Activated T-helper 1 cell treated with anti-CD3 and anti-CD28 coated beads, Interleukin-12 subunit alpha, Interleukin-12 subunit beta, Interleukin-2, Interleukin-4 antibody, amounts not matched to agents 30 ng/mL and 10 ng/mL and 1 ng/mL, durations not matched to agents 14 hours and 24 hours and 36 hours (primary cell): Measurements from ENCODE around the gene TNIK. TPM values are rescaled to one million over a fixed set of nuclear protein-coding genes. Genes with fewer than 3 reads are reported as not detected.

Experiments
- DNase-seq: peaks from one replicate; pipeline ENCODE4 v3.0.0; 2021; ENCODE audit warnings: low spot score
- H3K27ac Mint-ChIP-seq: one replicate; pipeline ENCODE4 v1.8.0; 2021; ENCODE audit warnings: mild to moderate bottlenecking, mixed read lengths
- H3K27me3 Mint-ChIP-seq: one replicate; pipeline ENCODE4 v1.8.0; 2022; ENCODE audit warnings: mild to moderate bottlenecking, moderate library complexity, mixed read lengths; ENCODE audit not compliant: insufficient read depth
- H3K36me3 Mint-ChIP-seq: one replicate; pipeline ENCODE4 v1.8.0; 2021; ENCODE audit warnings: low read depth, mixed read lengths
- H3K4me1 Mint-ChIP-seq: one replicate; pipeline ENCODE4 v1.8.0; 2021; ENCODE audit warnings: low read depth, mixed read lengths
- H3K4me3 Mint-ChIP-seq: one replicate; pipeline ENCODE4 v1.8.0; 2021; ENCODE audit warnings: mild to moderate bottlenecking, moderate library complexity, mixed read lengths
- H3K9me3 Mint-ChIP-seq: one replicate; pipeline ENCODE4 v1.8.0; 2021; ENCODE audit warnings: mixed read lengths
- intact Hi-C: fragments of 100-400 bp; cut with micrococcal nuclease; formaldehyde crosslinking; loops from one replicate; pipeline ENCODE4 v1.15.1; 2024
- total RNA-seq: library from RNA; stranded (reverse); gene quantifications from 2 replicates; pipeline ENCODE4 v1.2.3, GENCODE V29; 2022

TNIK gene
- total RNA-seq, 1 donor from 2014 or later: 21.5 TPM

DNA sequence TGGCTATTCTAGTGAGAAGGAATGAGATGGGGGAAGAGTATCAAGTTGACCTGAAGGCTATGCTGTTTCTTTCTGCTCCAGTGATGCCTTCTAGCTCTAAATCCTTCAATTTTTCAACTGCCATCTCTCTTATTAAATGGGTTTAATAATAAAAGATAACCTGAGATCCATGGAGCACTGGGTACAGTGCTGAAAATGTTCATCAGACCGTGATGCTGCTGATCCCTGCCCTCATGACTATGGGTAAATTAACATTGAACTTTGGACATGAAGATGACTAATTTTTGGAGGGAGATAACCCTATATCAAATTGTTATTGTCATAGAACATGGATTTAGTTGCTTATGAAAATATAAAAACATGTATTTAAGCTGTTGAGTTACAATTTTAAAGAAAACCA is 406.0 kb downstream of the TNIK start:
- no peaks in the 10 kb centered on the region for H3K9me3 Mint-ChIP-seq
- H3K36me3 Mint-ChIP-seq: peaks cover under 1% of the 10 kb centered on the region
- no peaks in the 10 kb centered on the region for H3K4me1 Mint-ChIP-seq
- H3K27me3 Mint-ChIP-seq: peaks cover 10% of the 10 kb centered on the region
- H3K27ac Mint-ChIP-seq: no peak overlapping the region
- no peak for DNase-seq
- no peak overlapping the region for H3K4me3 Mint-ChIP-seq
- intact Hi-C loops: no loop called here

DNA sequence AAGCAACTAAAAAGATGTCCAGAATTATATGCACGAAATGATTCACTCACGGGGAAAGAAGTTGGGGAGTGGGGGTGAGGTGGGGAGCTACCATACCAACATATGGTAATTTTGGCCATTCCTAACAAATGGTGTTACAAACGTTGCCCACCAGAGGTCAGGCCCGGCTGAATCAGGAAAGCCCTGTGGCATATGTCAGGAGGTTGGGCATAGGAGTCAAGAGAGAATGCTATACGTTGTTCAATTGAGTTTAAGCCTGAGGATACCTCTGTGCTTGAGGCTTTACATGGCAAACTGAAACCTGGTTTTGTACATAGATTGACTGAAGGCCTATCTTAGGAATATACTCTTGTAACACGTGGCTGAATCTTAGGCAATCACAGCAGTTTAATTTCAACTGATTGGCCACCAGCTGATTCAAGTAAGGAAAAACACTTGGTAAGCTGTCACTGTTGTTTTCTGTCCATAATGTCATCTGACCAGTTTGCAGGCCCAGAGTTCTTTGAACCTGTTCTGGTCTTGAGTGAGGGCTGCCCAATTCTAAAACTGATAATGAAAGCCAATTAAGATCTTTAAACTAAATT is 410.3 kb downstream of the TNIK start:
- Mint-ChIP-seq H3K27ac (no peak overlapping the region), H3K9me3 (no peaks in the 10 kb centered on the region), H3K4me3 (no peak overlapping the region), H3K4me1 (no peaks in the 10 kb centered on the region), H3K27me3 (peaks cover 10% of the 10 kb centered on the region), H3K36me3 (no peaks in the 10 kb centered on the region)
- intact Hi-C loops: loop anchor here (1.0 to 5.0 kb wide), 3 partner anchors 517 to 1292 kb away; no protein-coding TSS in a partner anchor
- DNase-seq: peak; percentile 9

DNA sequence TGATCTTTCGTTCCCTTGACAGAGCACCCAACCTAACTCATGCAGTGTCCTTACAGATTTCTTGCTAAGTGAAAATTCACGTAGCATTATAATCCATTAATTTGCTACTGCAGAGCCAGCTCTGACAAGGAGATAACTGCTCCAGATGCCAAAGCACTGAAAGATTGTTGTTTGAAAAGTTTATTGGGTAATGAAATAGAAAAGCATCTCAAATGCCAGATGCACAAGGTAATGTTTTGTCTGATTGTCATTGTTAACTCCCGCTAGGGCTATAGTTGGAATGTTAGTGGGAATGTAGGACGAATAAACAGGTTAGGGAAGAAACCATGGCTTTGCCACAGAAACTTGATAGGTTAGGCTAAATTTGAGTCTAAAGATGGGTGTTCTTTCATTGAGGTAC is 413.4 kb downstream of the TNIK start:
- intact Hi-C loops: loop anchor here (5.0 kb wide), 1 partner anchor 1296 kb away; no protein-coding TSS in a partner anchor
- H3K36me3 Mint-ChIP-seq: no peaks in the 10 kb centered on the region
- no peaks in the 10 kb centered on the region for H3K9me3 Mint-ChIP-seq
- H3K27ac Mint-ChIP-seq: no peak overlapping the region
- H3K4me3 Mint-ChIP-seq: no peak overlapping the region
- DNase-seq: no peak
- H3K4me1 Mint-ChIP-seq: no peaks in the 10 kb centered on the region
- peaks cover 9% of the 10 kb centered on the region for H3K27me3 Mint-ChIP-seq

DNA sequence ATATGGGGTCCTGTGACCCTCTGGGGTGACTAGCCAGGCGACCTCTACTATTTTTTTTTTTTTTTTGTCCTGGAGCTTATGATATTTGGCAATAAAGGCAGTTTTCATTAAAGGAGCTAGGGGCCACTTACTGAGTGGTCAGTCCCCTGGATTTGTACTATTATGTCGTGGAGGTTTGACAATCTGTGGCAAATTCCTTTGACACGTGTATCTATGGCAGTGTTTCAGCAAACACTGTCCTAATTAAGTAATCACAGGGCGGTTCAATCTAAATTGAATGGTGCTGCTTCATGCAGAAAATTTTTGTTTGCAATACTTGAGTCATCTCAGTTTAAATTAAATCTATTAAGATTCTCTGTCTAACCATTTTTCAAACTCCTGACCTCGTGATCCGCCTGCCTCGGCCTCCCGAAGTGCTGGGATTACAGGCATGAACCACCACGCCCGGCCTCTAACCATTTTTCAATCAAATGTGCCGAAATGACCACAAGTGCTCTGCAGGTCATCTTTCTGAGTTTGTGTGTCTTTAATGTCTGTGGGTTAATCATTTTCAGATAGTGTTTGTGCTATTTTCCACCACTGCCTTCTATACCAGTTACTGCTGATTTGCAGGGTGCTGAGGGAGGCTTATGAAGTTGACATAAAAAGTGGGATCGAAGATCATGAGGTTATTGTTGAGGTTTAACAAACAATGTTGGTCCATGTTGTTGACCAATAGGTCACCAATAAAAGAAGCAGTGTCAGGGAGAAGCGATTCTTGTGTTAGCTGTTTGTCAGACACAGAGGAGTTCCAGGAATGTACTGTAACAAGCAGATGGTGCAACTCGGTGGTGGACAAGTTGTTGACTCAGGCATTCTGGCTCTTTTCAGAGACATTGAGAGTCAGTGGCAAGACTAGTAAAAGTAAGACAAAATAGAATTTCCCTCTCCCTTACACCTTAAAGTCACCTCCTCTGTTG is 415.1 kb downstream of the TNIK start:
- Mint-ChIP-seq H3K27ac (no peak overlapping the region), H3K4me1 (no peaks in the 10 kb centered on the region)
- no peak for DNase-seq

DNA sequence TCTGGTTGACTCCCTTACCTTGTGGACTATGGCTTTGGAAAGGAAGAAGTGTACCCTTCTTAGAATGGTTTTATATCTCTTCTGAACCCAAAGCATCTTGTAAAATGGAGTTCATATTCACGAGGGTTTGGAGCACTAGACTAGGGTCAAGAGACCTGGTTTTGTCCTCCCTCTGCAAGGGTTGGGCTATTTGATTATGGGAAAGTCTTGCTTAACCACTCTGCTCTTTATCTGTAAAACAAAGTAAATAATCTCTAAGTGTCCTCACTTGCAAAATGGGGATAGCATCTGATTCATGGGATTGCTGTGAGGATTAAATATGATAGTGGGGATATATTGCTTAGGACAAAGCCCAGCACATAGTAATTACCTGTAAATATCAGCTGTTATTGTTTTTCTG is 415.8 kb downstream of the TNIK start:
- no peak overlapping the region for H3K27ac Mint-ChIP-seq
- no peak for DNase-seq
- no peak overlapping the region for H3K4me3 Mint-ChIP-seq
- no peaks in the 10 kb centered on the region for H3K4me1 Mint-ChIP-seq
- H3K27me3 Mint-ChIP-seq: peaks cover 7% of the 10 kb centered on the region
- H3K36me3 Mint-ChIP-seq: no peaks in the 10 kb centered on the region
- no peaks in the 10 kb centered on the region for H3K9me3 Mint-ChIP-seq
- intact Hi-C loops: no loop called here

More for the DNA sequence above, 415.1 kb downstream of the TNIK start:
- H3K9me3 Mint-ChIP-seq: no peaks in the 10 kb centered on the region
- no peak overlapping the region for H3K4me3 Mint-ChIP-seq
- intact Hi-C loops: loop anchor here (5.0 kb wide), 1 partner anchor 1297 kb away; no protein-coding TSS in a partner anchor
- H3K27me3 Mint-ChIP-seq: peaks cover 7% of the 10 kb centered on the region
- H3K36me3 Mint-ChIP-seq: no peaks in the 10 kb centered on the region

DNA sequence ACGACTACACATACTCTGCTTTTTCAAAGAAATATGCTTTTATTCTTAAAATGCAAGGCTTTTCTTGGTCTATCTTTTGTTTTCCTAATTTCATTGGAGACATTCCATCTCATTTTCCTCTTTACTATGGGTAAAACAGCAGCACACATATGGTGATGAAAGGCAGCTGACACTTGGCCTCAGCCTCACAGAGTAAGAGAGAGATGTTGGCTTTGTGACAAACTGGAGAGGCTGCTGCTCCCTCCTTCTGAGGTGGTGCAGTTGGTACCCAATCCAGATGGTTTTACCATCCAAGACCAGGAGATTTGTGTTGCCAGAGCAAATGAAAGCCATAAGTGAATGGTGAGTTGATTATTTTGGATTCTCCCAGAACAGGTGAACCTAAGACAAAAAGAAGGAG is 420.5 kb downstream of the TNIK start:
- no peaks in the 10 kb centered on the region for H3K4me1 Mint-ChIP-seq
- H3K27me3 Mint-ChIP-seq: peaks cover 21% of the 10 kb centered on the region
- H3K4me3 Mint-ChIP-seq: no peak overlapping the region
- no peaks in the 10 kb centered on the region for H3K9me3 Mint-ChIP-seq
- no peak for DNase-seq
- no peaks in the 10 kb centered on the region for H3K36me3 Mint-ChIP-seq
- no peak overlapping the region for H3K27ac Mint-ChIP-seq
- intact Hi-C loops: no loop called here

DNA sequence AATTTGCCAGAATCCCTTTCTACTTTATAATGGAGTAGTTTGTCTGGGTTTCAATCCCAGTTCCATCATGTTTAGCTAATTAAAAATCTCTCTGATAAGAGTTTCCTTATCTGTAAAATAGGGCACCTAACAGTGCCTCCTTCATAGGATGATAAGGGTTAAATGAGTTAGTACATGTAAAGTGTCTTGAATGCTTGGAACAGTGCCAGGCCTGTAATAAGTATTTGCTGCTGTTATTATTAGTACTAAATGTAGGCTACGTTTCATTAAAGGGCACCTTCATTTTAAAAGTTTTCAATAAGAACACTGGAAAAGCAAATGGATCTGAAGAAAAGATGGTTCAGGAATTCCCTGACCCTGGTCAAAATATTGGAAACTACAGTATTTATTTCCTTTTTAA is 421.9 kb downstream of the TNIK start:
- DNase-seq: no peak
- no peaks in the 10 kb centered on the region for H3K36me3 Mint-ChIP-seq
- H3K4me3 Mint-ChIP-seq: no peak overlapping the region
- no peaks in the 10 kb centered on the region for H3K4me1 Mint-ChIP-seq
- no peak overlapping the region for H3K27ac Mint-ChIP-seq
- intact Hi-C loops: no loop called here
- peaks cover 25% of the 10 kb centered on the region for H3K27me3 Mint-ChIP-seq
- no peaks in the 10 kb centered on the region for H3K9me3 Mint-ChIP-seq

DNA sequence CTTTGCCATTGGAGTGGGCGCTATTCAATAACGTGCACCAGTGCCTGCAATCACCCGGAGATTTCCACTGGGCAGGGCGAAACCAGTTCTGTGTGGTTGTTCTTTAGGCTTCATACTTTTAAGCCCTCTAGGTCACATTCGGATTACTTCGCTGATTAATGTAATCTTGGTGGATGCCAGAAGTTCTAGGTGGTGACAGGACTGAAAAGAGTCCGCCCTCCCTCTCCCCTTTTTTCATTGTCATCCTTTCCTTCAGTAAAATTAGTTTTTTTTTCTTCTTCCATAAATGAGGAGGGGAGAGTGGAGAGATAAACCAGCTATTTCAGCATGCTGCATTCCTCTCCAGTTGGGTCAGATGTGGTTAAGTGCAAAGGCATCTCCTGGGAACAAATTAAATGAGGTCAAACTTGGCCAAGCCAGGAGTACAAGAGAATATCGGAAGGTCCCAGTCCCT is 431.4 kb downstream of the TNIK start:
- Mint-ChIP-seq H3K27ac (no peak overlapping the region), H3K4me3 (no peak overlapping the region), H3K27me3 (peaks cover 12% of the 10 kb centered on the region), H3K36me3 (no peaks in the 10 kb centered on the region), H3K4me1 (no peaks in the 10 kb centered on the region), H3K9me3 (no peaks in the 10 kb centered on the region)
- intact Hi-C loops: loop anchor here (5.0 kb wide), 1 partner anchor 157 kb away; the partner anchor contains the start of gene RPL22L1
- no peak for DNase-seq

DNA sequence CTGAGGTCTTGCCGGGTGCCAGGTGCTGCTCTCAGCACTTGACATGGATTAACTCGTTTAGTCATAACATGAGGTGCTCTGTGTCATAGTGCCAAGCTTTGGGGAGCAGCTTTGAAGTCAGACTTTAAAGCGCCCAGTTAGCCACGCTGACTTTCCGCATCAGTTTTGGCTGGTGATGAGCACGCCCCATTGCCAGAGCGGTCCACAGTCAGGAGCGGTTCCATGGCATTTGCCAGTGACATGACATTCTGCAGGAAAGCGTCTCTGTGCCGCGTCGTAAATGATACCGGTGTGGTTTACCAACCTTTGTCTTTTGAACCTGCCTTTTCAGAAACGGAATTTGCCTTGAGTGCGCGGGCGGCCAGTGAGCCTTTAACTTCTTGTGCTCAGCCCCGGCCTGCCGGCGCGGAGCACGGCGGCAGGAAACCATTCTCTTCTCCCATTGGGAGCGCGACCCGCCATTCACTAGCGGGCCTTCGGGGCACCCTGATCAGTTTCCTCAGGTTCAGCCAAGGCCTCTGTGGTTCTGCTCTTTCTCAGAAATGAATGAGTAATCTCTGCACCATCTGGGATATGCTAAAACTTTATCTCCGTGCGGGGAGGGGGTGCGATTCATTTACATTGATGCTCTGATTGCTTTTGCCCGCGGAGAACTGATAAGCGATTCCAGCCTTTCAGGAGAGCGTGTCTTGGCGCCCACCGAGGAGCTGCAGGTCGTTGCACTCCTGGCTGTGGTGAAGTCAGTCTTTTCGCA is 432.0 kb downstream of the TNIK start:
- Mint-ChIP-seq H3K9me3 (no peaks in the 10 kb centered on the region), H3K27me3 (peaks cover 11% of the 10 kb centered on the region), H3K4me1 (no peaks in the 10 kb centered on the region), H3K27ac (no peak overlapping the region), H3K36me3 (no peaks in the 10 kb centered on the region), H3K4me3 (no peak overlapping the region)
- DNase-seq: peak; percentile 32
- intact Hi-C loops: loop anchor here (5.0 kb wide), 1 partner anchor 156 kb away; the partner anchor contains the start of gene RPL22L1

DNA sequence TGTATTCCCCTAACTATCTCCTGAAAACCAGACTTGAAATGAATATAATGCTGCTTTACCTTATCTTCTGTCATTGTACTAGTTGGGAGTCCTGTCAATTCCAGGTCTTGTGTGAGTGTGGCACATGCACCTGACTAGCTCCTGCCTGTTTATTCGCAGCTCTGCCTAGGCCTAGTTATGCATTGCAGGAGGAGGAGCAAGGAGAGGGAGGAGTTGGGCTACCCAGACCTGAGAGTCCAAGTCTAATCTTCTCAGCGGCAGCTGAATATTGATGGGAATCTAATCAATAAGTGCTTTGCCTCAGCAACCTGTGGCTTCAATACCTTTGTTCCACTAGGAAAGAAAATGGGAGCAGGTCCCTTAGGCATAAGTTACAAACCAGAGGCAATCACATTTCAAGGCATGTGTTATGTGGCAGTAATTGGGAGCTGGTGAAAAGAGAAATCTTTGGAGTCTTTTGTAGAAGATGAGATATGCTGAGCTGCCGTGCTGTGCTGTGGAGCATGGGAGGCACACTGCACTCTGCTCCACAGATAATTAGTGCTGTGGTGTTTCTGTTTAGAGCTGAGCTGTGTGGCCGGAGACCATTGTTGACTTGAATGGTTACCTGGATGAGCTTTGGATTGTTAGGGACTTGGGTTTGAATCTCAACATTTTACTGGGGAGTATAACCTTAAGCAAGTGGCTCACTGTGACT is 433.5 kb downstream of the TNIK start, which contains the start of gene SLC2A2:
SLC2A2 (minus strand) TSS at position 124 of the 697 bp plus-strand sequence; CDS start at position 74, 50 bp downstream.
- intact Hi-C loops: loop anchor here (5.0 kb wide), 1 partner anchor 154 kb away; the partner anchor contains the start of gene RPL22L1
- no peak within 1 kb of the TSS for H3K27ac Mint-ChIP-seq
- H3K9me3 Mint-ChIP-seq: no peaks in the 10 kb centered on the region
- no peaks in the 10 kb centered on the region for H3K4me1 Mint-ChIP-seq
- peaks cover 20% of the 10 kb centered on the region for H3K27me3 Mint-ChIP-seq
- DNase-seq: no peak
- no peaks in the 10 kb centered on the region for H3K36me3 Mint-ChIP-seq
- no peak within 1 kb of the TSS for H3K4me3 Mint-ChIP-seq

DNA sequence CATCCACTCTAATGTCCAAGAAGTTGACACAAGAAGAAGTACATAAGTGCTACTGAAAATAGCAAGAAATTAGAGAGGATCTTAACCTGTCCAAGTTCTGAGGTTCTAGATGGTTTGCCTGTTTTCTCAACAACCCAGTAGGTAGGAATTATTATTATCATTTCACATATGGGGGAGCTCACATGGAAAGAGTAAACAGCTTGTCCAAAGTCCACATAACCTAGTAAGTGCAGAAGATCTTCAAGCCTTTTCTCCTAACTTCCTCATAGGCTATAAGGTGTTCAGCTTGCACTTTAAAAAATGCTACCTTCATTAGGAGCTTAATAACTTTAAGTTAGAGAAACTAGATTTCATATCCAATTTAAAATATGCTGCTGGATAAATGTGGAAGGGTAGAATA is 436.6 kb downstream of the TNIK start:
- Mint-ChIP-seq H3K36me3 (no peaks in the 10 kb centered on the region), H3K27me3 (peaks cover 25% of the 10 kb centered on the region), H3K9me3 (no peaks in the 10 kb centered on the region), H3K4me1 (no peaks in the 10 kb centered on the region), H3K4me3 (no peak overlapping the region), H3K27ac (no peak overlapping the region)
- intact Hi-C loops: no loop called here
- no peak for DNase-seq

DNA sequence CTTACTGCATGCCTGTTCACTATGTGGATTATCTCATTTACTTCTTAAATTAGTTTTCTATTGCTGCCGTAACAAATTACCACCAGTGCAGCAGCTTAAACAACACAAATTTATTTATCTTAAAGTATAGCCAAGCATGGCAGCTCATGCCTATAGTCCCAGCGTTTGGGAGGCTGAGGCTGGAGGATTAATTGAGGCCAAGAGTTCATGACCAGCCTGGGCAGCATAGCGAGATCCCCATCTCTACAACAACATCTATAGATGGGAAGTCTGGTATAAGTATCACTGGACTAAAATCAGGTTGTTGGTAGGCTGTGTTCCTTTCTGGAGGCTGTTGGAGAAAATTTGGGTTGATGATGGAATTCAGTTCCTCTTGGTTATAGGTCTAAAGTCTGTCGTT is 438.8 kb downstream of the TNIK start:
- Mint-ChIP-seq H3K9me3 (no peaks in the 10 kb centered on the region), H3K4me1 (no peaks in the 10 kb centered on the region), H3K36me3 (no peaks in the 10 kb centered on the region), H3K4me3 (no peak overlapping the region), H3K27me3 (peaks cover 30% of the 10 kb centered on the region), H3K27ac (no peak overlapping the region)
- intact Hi-C loops: no loop called here
- DNase-seq: no peak
